BE2C (cell line): Measurements from ENCODE around the gene GLB1L3.

Experiments
- DNase-seq: peaks from one replicate; pipeline ENCODE4 v3.0.0-alpha.2; 2020
- H3K27me3 ChIP-seq: fragments of 250-450 bp; sonication (Bioruptor Pico); 2 replicates; pipeline ENCODE4 v1.5.1; 2020; ENCODE audit warnings: mild to moderate bottlenecking
- H3K36me3 ChIP-seq: fragments of 250-450 bp; sonication (Bioruptor Pico); 2 replicates; pipeline ENCODE4 v1.5.1; 2020; ENCODE audit warnings: mild to moderate bottlenecking
- H3K4me1 ChIP-seq: fragments of 250-450 bp; sonication (Bioruptor Pico); 2 replicates; pipeline ENCODE4 v1.5.1; 2020
- H3K4me3 ChIP-seq: 2 replicates; pipeline ENCODE4 v1.5.1; 2011; ENCODE audit warnings: low read depth, low read length
- H3K9me3 ChIP-seq: fragments of 250-450 bp; sonication (Bioruptor Pico); 2 replicates; pipeline ENCODE4 v1.5.1; 2020
- TF ChIP-seq, protein P1 (sequence below): IDR thresholded peaks from 2 replicates; pipeline ENCODE4 v1.5.1; 2012; ENCODE audit warnings: mild to moderate bottlenecking, low read depth, low read length

The GLB1L3 gene

DNA sequence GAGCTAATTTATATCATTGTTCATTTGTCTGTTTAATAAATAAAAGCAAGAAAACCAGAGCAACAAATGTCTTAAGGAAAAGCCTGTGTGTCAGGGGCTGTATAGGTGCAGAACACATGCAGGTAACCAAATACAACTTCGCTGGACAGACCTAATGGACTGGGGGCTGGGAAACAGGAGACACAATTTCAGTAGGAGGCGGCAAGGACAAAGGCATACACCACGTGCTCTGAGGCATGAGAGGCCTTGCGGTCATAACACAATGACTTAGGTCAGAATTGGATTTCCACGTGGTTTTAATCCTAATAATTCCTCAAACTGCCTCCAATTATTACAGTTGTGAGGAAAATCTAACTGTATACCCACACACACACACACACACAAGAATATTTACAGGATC lies 8.7 kb upstream of the GLB1L3 start:
- TF ChIP-seq, protein P1, sequence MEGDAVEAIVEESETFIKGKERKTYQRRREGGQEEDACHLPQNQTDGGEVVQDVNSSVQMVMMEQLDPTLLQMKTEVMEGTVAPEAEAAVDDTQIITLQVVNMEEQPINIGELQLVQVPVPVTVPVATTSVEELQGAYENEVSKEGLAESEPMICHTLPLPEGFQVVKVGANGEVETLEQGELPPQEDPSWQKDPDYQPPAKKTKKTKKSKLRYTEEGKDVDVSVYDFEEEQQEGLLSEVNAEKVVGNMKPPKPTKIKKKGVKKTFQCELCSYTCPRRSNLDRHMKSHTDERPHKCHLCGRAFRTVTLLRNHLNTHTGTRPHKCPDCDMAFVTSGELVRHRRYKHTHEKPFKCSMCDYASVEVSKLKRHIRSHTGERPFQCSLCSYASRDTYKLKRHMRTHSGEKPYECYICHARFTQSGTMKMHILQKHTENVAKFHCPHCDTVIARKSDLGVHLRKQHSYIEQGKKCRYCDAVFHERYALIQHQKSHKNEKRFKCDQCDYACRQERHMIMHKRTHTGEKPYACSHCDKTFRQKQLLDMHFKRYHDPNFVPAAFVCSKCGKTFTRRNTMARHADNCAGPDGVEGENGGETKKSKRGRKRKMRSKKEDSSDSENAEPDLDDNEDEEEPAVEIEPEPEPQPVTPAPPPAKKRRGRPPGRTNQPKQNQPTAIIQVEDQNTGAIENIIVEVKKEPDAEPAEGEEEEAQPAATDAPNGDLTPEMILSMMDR, result no peak
- H3K27me3 ChIP-seq, result peaks cover 12% of the 10 kb centered on the region; the same call in 1 of the 2 replicates
- no peaks in the 10 kb centered on the region for H3K4me1 ChIP-seq
- H3K4me3 ChIP-seq, result no peak overlapping the region
- DNase-seq, result no peak
- no peaks in the 10 kb centered on the region for H3K36me3 ChIP-seq
- H3K9me3 ChIP-seq, result no peaks in the 10 kb centered on the region

DNA sequence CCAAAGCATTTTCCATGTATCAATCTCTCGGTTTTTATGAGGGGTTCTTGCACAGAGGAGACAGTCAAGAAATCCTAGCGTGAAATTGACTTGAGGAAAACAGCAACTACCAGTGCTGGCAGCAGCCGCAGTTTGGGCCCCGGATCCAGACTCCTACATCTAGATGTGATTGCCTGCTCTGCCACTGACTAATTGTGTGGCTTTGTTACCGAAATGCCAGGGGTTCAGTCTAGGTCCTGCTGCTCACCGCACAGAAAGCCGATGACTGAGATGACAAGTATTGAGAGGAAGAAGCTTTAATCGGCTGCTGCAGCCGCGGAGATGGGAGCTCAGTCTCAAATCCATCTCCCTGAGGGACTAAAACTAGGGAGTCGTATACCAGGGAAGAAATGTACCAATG lies 8.2 kb upstream of the GLB1L3 start:
- Histone ChIP-seq H3K4me1 (no peaks in the 10 kb centered on the region), H3K36me3 (no peaks in the 10 kb centered on the region), H3K9me3 (no peaks in the 10 kb centered on the region), H3K27me3 (peaks cover 17% of the 10 kb centered on the region), H3K4me3 (no peak overlapping the region)
- no peak for DNase-seq
- TF ChIP-seq, protein P1, result no peak

DNA sequence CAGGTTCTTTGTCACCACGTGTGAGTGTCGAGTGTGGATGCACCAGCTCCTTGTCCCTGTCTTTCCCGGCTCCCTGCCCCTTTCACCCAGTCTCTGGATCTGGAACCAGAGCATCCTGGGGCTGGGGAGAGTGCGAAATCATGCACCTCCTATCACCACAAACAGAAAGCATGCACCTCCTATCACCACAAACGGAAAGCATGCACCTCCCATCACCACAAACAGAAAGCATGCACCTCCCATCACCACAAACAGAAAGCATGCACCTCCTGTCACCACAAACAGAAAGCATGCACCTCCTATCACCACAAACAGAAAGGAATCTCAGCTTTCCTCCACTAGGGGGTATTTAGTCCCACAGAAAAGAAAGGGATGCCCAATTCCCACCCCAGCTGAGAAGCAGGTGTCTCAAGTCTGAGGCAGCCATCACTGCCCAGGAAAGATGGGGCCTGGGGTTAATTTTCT lies 5.9 kb upstream of the GLB1L3 start:
- no peaks in the 10 kb centered on the region for H3K36me3 ChIP-seq
- H3K27me3 ChIP-seq, result peaks cover 40% of the 10 kb centered on the region
- TF ChIP-seq, protein P1, result peak; percentile 52
- no peak overlapping the region for H3K4me3 ChIP-seq
- DNase-seq, result no peak
- no peaks in the 10 kb centered on the region for H3K9me3 ChIP-seq
- no peaks in the 10 kb centered on the region for H3K4me1 ChIP-seq

DNA sequence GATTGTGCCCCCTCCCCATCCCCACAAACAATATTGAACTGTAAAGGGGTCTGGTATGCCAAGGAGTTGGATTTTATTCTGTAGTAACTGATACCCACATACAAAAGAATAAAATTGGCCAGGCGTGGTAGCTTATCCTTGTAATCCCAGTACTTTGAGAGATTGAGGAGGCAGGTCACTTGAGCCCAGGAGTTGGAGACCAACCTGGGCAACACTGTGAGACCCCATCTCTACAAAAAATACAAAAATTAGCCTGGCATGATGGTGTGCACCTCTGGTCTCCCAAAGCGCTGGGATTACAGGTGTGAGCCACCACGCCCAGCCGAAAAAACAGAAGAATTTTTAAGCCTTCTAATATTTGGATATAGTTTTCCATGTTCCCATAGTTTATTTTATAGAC lies 4.2 kb upstream of the GLB1L3 start:
- DNase-seq, result no peak
- Histone ChIP-seq H3K27me3 (peaks cover 57% of the 10 kb centered on the region), H3K9me3 (no peaks in the 10 kb centered on the region), H3K36me3 (no peaks in the 10 kb centered on the region), H3K4me1 (no peaks in the 10 kb centered on the region), H3K4me3 (no peak overlapping the region)
- TF ChIP-seq, protein P1, result no peak

DNA sequence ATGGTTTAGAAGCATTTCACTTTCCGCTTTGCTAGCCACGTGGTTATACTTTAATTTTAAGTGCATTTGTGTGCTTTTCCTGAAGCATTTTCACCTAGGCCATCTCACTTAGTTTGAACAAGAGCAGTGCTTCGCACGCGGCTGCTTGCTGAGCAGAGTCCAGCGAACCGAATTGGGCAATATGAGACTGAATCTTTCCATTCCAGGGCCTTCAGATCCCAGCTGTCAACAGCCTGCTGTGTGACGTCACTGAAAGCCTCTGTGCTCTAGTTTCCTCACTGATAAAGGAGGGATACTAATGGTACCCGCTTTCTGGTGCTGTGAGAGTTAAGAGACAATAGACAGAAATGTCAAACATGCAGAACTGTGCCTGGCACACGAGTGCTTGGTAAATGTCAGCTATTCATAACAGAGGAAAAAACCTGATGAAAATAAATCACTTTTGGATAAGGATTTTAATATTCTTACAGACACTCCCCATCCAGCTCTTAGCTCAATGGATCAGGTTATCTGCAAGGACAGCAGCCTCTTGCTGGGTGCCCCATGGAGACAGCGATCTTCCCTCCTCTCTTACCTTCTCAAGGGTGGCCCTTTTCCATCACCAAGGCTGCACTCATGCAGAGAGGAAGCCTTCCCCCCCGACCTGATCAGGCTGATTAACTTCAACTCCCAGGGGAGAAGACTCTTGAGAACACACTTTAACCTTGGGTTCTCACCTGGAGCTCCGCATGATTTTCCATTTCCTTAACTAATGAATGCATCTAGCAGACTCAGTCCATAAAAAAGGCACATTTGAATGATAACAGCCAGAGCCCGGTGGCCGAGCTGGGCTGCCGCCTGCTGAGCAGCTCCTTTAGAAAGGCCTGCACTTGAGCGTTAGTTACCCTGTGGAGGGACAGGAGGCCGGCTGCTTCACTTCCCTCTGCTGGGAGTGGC lies 3.5 kb upstream of the GLB1L3 start:
- TF ChIP-seq, protein P1, result no peak
- peaks cover 63% of the 10 kb centered on the region for H3K27me3 ChIP-seq
- DNase-seq, result no peak
- no peaks in the 10 kb centered on the region for H3K9me3 ChIP-seq
- H3K4me3 ChIP-seq, result no peak overlapping the region
- no peaks in the 10 kb centered on the region for H3K4me1 ChIP-seq
- H3K36me3 ChIP-seq, result no peaks in the 10 kb centered on the region

DNA sequence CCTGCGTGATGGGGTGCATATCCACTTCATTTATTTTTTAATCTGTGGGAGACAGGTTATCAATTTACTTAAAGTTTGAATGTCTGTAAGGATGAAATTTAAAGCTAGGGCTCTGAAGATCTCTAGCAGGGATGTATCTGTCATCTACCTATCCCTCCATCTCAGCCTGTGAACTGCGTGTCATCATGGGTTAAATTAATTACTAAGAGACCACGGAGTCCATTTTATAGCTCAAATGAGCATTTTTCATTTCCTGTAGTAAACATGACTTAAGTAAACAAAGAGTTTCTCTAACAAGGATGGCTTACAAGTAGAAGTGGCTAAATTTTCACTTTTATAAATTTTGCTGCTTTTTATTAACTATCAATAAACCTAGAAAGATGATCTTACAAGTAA lies 2.9 kb upstream of the GLB1L3 start:
- DNase-seq, result no peak
- Histone ChIP-seq H3K27me3 (peaks cover 70% of the 10 kb centered on the region), H3K4me3 (no peak overlapping the region), H3K36me3 (no peaks in the 10 kb centered on the region), H3K4me1 (no peaks in the 10 kb centered on the region), H3K9me3 (no peaks in the 10 kb centered on the region)
- TF ChIP-seq, protein P1, result no peak
